HuH-7 (cell line): ENCODE measurements around the gene CMTM1.

Experiments
- DNase-seq: peaks from one replicate; pipeline ENCODE4 v3.0.0; 2011; ENCODE audit warnings: low spot score

The CMTM1 gene, protein sequence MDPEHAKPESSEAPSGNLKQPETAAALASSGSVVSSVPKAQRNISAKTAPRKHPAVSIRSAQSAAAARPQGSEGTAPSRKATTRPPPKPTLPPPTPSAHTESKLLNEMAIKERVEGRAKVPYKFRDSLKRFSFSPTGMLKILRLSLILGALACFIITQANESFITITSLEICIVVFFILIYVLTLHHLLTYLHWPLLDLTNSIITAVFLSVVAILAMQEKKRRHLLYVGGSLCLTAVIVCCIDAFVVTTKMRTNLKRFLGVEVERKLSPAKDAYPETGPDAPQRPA

DNA sequence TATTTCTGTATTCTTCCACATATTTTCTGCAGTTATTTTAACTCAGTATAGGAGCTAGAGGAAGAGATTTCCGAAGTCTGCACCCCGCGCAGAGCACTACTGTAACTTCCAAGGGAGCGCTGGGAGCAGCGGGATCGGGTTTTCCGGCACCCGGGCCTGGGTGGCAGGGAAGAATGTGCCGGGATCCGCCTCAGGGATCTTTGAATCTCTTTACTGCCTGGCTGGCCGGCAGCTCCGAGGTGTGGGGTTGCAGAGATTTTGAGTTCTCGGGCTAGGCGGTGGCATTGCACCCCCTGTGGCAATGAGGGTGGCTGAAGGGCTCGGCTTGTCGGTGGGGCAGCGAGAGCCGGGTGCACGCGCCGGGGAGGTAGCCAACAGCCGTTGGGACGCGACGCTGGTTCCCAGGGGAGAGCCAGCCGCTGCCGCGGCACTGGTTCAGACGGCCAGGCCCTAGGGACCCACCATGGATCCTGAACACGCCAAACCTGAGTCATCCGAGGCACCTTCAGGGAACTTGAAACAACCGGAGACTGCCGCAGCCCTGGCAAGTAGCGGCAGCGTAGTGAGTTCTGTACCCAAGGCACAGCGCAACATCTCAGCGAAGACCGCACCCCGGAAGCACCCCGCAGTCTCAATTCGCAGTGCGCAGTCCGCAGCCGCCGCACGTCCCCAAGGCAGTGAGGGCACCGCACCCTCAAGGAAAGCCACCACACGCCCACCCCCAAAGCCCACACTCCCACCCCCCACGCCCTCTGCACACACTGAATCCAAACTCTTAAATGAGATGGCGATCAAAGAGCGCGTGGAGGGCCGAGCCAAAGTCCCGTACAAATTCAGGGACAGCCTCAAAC, at the start of gene CMTM1:
TSS of gene CMTM1 (plus strand) at position 389 of the 851 bp plus-strand sequence. CDS start at position 464, 75 bp downstream.
- DNase-seq: no peak

DNA sequence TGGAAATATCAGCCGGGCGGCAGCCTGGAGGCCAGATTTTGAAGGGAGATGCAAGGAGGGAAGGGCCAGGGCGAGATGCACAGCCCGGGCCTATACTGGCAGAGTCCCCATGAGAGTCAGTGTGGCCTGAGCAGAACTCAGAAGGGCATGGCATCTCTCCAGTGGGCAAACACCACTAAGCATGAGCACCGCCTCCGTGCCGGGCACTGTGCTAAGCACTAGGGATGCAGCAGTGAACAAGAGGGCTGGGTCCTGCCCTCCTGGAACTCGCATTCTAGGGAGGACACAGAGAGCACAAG, 49.8 kb upstream of the CMTM1 start:
- no peak for DNase-seq

DNA sequence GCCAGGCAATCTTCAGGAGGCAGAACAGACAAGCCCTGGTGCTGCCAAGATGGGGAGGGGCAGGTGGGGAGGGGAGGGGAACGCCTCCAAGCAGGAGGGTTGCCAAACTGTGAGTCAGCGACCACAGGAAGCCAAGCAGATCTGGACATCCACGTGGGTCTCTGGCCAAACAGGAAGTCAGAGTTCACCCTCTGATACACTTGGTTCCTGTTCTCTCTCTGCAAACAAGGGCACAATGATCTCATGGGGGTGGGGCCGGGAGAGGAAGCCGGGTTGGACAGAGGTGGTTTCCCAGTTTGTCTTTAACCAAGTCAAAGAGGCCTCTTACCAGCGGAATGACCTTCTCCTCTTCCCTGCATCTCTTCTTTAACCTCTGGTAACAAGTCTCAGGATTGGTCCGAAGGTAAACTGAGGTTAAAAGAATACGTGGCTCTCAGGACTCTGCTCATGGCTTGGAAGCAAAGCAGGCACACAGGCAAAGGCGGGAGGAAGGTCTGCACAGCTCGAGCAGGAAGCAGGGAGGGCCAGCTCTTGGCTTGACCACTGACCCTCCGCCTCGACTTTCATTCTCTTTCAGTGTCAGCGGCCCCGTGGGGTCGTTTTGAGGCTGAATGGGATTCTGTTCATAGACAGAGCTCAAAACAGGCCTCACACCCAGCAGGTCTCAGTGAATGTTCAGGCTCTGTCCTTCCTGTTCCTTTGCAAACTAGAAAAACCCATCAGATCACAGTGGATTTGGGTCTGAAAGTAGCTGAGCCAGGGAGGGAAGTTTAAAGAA, 49.2 kb upstream of the CMTM1 start:
- DNase-seq: peak; percentile 79

DNA sequence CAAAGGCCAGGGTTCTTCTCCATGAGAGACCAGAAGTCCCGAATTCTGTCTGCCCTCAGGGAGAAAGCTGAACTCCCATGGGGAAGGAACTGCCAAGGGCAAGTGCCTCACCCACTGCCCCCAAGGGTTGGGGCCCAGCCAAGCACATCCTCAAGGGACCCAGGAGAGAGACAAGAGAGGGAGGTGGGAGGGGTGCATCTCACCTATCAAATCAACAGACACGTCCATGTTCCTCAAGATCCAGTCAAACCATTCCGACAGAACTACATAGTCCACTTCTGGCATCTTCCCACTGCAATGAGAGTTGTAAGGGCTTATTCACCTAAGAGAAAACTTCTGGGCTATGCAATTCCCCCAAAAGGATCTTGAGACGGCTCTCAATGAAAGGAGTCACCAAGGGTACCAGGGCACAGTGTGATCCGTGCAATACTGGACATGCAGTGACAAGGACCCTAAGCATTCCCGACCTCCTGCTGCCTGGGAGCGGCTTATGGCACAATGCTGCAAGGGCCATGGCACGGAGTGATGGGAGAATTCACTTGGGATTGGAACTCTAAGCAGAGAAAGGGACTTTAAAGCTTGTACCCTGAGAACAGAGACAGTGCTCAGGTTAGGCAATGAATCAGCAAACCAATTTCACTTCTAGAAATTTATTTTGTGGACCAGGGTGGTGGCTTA, 48.5 kb upstream of the CMTM1 start:
- DNase-seq: no peak

DNA sequence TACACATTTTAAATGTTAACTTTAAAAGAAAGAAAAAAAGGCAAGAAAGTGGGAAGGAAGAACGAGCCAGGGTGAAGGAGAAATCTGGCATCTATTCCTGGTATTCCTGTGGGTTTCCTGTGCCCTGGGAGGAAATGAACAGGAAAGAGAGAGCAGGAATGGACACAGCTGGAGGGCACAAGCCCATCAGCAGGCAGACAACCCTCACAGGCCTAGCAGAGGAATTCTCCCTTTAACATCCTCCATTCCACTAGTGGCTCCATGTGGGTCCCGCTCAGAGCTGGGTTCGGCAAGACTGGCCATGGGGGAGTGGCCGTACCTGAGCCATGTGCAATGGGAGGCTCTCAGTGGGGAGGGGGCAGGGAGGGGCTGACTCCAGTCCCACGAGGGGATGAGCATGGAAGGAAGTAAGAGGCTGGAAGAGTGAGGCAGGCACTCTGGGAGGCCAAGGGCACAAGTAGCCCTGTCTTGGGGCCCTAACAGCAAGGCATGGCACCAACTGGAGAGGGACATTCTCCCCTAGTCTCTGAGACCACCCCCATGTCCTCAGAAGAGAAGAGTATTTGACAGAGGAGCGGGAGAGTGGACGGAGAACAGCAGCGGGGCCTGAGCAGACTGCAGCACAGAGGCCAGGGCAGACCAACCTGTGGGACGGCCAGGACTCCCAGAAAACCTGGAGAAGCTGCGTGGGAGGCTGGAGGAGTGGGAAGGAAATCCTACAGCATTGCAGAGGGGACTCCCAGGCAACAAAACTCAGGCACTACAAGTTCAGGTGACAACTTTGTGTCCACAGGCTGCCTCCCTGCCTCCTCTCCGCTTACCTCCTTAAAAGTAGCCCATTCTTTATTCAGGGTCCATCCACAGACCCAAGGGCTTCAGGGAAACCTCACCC, 46.5 kb upstream of the CMTM1 start:
- no peak for DNase-seq

DNA sequence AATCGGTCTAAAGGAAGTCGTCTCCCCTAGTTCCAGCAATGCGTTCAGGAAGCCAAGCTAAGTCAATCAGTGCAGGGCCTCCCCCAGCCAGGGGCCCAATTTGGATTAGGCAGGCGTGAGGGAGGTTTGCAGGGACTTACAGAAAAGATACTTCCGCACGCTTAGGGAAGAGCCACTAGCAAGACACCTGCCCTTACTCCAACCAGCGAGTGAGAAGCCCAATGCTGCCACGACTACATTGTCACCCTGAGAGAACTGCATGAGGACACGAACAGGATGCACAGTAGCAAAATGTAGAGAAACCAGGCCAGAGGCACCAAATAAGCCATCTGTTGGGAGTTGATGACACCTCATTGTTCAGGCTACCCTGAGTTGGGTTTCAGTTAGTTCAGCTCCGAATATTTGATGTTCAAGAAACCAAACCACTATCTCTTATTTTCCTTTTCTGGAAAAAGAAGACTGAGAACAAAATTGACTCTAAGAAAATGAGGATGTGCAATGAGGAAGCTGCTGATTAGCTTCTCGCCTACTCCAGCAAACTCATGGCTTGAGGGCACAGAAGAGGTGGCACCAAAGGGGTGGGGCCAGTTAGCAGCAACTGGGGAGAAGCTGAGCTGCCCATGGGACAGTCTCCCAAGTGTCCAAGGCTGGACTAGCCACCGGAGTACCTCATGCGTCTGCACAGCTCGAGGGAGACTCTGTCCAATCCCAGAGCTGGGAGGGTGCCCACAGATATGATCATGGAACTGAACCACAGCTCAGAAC, 45.7 kb upstream of the CMTM1 start:
- DNase-seq: no peak

DNA sequence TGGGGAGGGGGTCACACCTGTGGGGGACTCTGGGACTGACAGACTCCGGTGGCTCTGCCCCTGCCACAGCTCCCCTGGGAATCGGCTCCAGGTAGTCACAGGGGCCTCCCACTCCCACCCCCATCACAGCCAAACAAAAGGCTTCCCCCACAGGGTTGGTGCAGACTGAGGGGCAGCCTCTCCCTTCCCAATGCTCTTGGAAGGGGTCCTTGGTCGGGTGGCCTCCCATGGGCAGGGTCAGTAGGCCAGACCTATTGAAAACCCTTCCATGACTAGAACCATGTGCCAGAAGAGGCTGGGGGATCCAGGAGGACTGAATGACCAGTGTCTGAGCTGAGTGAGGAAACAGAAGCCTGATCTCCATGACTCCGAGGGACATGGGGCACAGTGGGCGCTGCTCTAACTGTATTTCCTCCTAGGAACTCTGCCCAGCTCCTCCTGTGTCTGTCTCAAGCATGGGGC, 45.0 kb upstream of the CMTM1 start:
- no peak for DNase-seq

DNA sequence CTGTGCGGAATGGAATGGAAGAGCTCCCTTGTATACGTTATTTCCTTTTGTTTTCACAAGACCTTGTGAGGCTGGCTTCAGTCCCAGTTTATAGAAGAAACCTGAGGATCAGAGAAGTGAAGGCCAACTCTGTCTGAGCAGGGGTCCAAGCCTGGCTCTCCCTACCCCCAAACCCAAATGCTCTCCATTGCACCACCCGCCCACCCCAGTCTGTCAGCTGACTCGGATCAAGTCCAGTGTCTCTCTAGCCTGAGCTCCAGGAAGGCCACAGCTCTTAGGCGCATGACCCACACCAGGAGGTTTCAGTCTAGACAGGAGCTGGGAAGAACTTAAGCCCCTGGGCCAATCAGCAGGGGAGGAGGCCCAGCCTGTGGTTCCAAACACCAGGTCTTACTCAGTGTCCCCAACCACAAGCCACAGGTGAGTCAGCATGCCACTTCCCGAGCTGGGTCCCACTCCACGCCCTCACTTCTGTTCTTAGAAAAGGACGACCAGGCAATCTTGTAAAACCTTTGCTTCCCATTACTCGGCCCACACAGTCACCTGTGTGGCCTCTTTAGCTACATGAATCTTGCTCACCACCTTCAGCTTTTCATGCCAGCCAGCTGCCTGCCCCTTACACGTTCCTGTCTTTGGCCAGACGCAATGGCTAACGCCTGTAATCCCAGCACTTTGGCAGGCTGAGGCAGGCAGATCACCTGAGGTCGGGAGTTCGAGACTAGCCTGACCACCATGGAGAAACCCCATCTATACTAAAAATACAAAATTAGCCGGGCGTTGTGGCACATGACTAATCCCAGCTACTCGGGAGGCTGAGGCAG, 44.1 kb upstream of the CMTM1 start:
- no peak for DNase-seq

DNA sequence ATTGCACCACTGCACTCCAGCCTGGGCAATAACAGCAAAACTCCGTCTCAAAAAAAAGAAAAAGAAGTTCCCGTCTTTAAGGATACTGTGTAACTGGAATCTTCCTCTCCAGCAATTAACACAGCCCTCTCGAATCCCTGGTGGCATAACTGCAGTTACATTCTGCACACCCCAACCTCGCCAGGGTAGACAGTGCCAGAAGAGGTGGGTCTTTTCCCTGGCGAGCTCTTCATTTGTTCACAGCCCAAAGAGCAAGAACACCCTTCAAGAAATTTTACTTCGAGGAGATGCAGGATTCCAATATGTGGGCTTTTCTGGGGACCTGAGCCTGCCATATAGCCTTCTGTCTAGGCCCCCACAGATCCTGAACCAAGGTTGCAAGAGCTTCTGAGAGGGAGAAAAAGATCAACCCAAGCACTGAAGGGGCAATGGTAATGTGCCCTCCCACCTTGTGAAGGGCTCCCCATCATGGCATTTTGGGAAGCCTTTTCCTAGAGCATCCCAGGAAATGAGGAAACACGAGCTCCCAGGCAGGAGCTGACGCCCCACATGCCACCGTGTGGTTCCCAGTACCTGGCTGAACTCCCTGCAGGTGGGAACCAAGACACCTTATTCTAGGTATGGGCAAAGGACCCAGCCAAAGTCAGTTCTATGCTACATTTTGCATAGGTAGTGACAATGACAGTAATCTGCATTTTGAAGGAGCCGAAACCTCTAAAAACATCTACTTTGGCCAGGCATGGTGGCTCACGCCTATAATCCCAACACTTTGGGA, 43.2 kb upstream of the CMTM1 start:
- no peak for DNase-seq

DNA sequence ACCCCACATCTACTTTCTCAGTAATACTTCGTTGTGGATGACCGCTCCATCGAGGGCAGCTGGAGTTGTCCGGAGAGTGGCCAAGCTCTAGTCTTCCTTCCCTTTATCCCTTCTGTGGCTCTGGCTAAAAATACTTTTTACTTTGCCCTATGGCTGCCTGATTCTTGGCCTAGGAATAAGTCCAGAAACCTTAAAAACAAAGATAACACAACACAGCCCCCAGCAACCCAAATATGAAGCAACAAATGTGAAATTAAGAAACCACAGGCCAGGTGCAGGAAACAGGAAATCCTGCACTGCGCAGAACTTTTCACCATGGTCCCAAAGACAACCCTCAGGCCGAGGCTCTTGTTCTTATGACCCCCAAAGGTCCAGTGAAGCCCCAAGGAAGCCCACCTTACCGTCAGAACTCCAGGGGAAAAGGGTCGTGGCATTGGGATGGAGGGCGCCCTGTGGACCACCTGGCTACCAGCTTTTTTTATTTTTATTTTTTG, 42.3 kb upstream of the CMTM1 start:
- DNase-seq: no peak

DNA sequence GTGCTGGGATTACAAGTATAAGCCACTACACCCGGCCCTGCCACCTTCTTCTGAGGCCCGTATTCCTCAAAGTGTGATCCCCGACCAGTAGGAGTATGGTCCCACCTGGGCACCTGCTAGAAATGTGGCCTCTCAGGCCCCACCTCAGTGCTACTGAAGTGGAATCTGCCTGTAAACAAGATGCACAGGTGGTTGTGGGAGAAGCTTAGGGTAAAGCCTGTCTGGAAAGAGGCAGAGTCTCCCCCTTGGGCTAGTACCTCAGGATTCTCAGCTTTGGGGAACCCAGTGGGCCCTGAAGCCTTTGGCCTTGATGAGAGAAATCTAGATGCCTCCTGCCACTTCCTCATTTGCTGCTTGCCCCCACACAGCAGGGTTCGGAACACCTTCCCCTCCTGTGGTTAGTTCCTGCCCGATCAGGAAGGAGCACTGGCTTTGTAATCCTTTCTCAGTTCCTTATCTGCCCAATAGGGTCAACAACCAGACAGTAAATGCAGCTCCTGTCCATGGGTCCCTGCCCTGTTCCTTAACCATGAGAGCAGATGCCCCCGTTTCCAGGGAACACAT, 41.6 kb upstream of the CMTM1 start:
- no peak for DNase-seq

DNA sequence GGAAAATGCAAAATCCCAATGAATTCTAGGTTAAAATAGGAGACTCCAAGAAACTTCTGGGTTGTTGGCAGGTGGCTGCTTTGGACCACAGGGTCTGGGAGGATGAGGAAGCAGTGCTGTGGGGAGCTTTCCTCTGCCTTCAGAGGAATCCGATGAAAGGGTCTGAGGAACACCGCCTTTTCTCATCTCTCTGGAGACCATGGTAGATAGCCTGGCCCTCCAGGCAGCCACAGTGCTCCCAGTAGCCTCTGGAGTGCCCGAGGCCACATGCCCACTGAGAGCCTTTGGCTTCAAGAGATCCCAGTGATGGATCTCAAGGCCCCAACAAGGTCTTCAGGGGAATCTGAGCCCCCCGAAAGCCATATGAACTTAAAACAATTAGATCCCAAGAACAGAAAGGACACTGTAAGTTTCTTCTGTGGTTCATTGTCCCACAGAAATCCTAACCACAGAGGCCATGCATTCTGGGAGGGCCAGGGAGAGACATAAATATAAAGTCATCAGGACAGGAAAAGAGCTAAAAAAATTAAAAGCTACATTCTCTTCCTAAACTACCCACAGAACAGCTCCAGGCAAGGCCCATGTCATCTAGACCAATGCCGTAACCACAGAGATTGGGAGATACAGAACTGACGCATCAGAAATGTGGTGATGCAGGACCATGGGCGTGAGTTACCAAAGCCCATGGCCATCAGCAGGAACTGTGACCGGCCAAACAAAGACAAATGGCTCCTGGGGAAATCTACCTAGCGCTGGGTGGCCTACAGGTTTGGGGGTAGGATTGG, 40.7 kb upstream of the CMTM1 start:
- no peak for DNase-seq

DNA sequence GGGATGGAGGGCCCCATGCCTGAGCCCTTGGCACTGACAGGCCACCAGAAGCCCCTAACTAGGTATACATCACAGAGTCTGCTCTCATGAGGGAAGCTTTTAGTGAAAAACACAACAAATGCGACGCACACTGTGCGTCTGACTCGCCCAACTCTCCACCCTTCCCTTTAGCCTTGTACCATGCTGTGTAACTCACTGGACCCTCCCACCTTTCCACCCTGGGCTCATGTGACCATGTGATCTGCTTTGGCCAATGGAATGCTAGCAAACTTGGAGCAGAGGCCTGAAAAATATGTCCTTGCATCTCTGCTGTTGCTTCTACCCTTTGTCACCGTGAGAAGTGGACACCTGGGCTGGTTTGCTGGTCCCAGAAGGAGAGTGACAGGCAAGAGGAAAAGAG, 37.9 kb upstream of the CMTM1 start:
- DNase-seq: no peak

DNA sequence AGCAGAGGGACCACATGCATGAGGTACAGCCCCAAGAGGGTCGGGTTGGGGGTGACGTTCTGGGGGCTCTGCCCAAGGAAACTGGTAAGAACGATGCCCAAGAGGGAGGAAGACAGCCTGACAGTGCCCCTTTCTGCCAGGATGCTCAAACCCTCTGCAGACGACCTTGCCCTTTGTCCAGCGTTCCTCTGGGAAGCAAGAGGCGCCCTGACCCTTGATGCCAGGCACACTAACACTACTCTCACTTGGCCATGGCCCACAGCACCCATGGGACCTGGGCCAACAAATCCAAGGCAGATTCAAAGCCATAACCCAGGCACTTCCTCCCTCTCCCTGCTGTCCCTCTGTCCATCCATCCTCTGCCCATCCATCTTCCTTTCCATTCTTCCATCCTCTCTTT, 36.8 kb upstream of the CMTM1 start:
- no peak for DNase-seq

DNA sequence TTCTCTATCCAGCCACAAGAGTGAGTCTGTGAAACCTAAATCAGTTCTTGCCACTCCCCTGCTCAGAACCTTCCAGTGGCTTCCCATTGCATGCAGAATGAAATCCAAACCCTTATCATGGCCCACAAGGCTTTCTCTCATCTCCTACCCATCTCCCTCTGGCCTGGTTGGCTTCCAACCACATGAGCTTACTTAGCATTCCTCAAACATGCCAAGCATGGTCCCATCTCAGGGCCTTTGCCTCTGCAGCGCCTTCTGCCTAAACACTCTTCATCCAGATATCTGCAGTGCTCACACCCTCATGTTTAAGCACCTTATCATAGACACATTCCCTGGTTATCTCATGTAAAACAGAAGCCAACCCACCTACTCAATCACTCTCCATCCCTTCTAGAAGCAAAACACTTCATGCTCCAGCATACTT, 31.9 kb upstream of the CMTM1 start:
- no peak for DNase-seq

DNA sequence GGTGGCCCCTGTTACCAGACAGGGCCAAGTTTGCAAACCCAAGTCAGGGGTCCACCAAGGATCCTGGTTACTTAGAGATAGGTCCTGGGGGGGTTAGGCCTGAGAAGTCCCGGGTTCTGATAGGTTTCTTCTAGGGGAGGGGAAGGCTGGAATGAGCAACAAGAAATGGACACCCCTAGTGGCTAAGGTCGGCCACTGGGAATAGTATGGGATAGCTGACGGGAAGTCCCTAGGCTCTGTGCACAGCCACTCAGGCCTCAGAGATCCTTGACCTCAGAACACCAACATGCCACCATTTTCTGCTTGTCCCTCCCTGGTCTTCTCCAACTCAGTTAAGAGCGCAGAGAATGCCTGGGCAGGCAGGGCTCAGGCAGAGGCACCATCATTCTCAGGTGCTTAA, 29.7 kb upstream of the CMTM1 start:
- DNase-seq: no peak

DNA sequence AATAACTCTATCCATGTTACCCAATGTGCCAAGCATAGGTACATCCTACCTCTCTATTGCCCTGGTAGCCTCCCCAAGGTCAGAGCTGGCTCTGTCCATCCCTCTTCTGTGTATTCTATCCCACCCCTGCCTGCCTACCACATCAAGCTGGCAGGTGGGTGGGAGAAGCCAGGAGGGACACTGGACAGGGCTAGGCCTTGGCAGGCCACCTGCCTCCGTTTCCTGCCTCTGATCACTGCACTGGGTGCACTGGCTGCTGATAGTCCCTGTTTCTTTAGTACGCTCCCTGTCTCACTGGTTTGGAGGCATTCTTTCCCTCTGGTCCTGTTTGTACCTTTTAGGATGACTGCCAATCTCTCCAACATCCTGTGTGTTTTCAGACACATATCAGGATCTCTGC, 29.0 kb upstream of the CMTM1 start:
- no peak for DNase-seq
